ENCODE data around the gene RRAGD.

RRAGD gene

GRCh38 chr6:89339565-89339964 is 72.5 kb downstream of the RRAGD start:
- no peak for DNase-seq

GRCh38 chr6:89335164-89335563 is 76.9 kb downstream of the RRAGD start:
- DNase-seq = no peak

- DNase-seq = no peak
Observed at GRCh38 chr6:89330910-89331309, 81.2 kb downstream of the RRAGD start.

- no peak for DNase-seq
Observed at GRCh38 chr6:89328976-89329375, 83.1 kb downstream of the RRAGD start.

- no peak for DNase-seq
Observed at GRCh38 chr6:89324304-89324703, 87.8 kb downstream of the RRAGD start.

- DNase-seq = no peak
Observed at GRCh38 chr6:89323511-89323971, 88.5 kb downstream of the RRAGD start.

- no peak for DNase-seq
Observed at GRCh38 chr6:89321131-89321970, 90.7 kb downstream of the RRAGD start.

GRCh38 chr6:89320012-89320559 is 92.0 kb downstream of the RRAGD start:
- DNase-seq = no peak

- no peak for DNase-seq
Observed at GRCh38 chr6:89317067-89317466, 95.0 kb downstream of the RRAGD start.

GRCh38 chr6:89315249-89315885 is 96.7 kb downstream of the RRAGD start, which contains the start of gene GABRR2:
Gene GABRR2 (minus strand): TSS chr6:89315299. CDS start chr6:89315165, 134 bp downstream.
- DNase-seq = no peak

- no peak for DNase-seq
Observed at GRCh38 chr6:89314692-89315091, 97.4 kb downstream of the RRAGD start.

All from fibroblast of skin of right biceps (primary cell).